GM19238 (cell line): ENCODE results near the gene CHD6.

Experiments
- DNase-seq: peaks from one replicate; pipeline ENCODE4 v3.0.0; 2011; ENCODE audit warnings: low spot score; ENCODE audit not compliant: insufficient read length

Gene CHD6

DNA sequence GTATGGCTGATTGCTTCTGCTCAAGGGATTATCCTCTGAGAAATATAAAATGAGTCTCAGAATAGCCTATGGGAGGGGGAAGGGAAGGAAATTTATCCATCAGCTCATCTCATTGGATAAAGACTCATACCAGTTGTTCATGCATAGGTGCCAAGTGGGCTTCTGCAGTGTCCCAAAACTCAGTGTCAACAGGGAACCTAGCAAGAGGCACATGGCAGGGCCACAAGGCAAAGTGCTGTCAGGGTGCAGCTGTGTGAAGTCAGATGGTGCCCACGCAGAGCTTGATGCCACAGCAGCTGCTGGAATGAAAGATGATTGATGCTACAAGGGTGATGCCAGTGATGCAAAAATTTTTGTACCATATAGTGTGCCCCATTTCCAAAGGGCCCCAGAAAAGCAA, 3.2 kb upstream of the CHD6 start:
- DNase-seq = no peak

- no peak for DNase-seq
These were observed 1.4 kb upstream of the CHD6 start for GRCh38 chr20:41619360-41620100.

- DNase-seq = no peak
These were observed 682 bp upstream of the CHD6 start for GRCh38 chr20:41618807-41619311.

DNA sequence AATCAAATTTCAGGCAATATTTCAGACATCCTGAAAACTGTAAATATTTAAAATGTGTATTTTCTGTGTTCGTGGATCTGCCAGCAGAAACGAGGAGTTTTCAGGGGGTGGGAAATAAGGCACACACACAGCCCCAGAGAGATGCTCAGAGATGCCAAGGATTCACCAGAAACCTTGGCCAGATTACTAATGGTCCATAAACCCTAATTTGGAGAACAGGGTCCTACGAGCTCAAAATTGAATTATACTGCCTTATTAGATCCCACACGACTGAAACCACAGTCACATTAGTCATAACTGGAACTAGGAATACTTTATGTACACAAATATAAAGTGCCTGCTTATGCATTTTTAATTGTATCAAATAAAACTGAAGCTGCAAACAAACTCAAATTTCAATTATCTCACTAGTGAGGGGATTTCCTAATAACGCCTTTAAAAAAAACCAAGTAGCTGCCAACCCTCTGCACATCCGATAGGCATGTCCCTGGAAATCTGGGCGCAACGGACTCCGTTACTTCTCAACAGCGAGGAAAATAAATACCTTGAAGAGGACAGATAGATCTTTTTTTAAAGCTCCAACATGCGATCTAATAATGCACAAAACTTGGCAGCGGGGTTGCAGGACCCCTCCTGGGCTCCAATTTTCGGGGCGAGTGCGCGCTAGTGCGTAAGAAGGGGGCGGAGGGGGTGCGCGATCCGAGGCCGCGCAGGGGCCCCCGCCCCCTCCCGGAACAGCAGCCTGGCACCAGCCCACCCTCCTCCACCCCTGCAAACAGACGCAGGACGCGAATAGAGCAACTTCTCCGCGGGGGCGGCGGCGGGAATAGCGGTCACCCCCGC, 897 bp downstream of the CHD6 start:
- DNase-seq = peak; percentile 31

DNA sequence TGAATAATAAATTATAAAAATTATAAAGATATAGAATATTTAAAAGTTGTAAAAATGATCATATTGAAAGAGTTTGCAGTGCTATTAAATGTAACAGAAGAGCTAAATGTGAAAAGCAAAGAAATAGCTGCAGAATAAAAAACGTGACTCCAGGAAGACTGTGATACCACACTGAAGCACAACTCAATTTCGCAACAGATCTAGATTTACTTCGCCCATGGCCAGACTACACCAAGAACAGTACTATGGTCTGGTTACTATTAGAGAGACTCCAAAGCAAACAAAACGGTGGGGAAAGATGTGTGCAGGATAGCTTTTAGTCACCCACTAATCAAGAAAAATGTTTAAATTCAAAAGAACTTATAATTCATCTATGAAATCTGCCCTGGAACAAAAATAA, 1.9 kb downstream of the CHD6 start:
- no peak for DNase-seq

DNA sequence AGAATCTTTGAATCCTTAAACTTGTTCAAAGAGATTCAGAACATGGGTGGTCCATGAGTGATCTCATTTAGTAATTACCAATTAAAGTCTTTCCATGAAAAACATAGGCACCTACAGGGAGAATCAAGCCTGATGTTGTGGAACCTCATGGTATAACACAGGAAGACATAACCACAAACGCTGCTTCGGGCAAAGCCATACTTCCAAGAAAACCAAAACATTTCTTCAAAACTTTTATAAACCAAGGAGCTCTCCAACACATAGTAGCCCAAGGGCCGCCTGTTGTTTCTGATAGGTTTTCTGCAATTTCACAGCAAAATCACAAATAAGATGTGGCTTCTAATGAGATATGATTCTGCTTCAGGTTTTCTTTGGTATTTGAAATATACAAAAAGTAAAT, 2.5 kb downstream of the CHD6 start:
- DNase-seq = no peak

GRCh38 chr20:41615110-41615509, 3.1 kb downstream of the CHD6 start:
- DNase-seq = no peak

DNA sequence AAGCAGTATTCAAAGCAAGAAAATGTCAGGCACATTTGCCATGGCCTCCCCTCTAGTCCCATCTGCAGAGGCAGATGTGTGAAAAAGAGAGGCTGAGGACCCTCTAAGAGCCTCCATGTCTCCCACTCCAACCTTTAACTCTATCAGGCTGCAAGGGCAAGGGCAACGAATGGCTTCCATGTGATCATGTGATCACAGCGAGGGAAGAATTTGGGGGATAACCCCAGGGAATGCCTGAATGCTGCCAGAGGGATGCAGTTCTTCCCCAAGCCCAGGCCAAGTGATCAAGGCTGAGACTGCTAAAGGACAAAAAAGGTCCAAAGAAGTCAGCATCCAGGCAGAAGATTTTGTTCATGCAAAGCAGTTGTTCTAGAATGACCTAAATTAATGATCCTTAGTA, 4.9 kb downstream of the CHD6 start:
- DNase-seq = no peak

DNA sequence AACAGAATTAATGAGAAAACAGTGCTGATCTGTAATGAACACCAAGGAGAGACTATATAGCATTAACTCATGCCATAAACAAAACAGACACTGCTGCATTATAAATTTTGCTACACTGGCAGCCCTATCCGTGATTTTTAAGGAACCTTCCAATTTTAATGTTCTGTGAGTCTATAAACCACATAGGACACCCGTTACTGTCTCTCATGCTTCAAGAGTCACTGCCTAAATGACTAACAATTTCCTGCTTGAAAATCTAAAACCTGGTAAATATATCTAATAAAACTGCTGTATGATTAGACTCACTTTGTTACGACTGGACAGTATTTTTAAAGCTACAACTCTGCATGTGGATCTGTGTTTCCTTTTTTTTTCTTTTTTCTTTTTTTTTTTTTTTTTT, 8.7 kb downstream of the CHD6 start:
- no peak for DNase-seq

- DNase-seq = no peak
These were observed 9.6 kb downstream of the CHD6 start for GRCh38 chr20:41608606-41609005.

DNA sequence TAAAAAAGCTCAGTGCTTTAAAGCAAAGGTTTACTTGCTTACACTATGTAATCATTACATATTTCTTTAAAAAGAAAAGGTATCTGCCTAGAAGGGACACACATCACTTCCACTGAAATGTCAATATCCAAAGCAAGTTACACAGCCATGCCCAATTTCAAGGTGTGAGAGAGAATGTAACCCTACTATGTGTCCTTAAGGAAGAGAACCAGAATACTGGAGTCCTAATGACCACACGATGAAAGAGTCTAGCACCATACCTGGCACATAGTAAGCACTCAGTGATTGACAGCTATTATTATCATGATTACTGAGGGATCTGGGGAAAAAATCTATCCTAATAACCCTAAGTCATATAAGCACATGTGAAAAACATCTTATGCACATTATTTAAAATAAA, 10.4 kb downstream of the CHD6 start:
- no peak for DNase-seq

DNA sequence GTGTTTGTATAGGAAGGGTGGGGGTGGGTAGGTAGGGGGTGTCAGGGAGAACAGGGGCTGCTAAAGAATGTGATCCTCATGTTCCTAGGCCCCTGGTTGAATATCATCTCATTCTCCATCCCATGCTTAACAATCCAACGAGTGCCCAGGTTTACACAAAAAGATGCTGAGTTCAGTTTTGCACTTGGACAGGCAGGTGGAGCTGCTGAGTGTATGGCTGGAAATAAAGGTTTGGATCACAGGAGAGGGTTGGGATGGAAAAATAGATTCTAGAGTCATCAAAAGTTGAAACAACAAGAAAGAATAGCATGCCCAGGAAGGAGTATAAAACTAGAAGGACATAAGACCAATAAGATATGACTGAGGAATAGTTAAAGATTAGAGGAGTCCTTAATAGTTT, 14.2 kb downstream of the CHD6 start:
- no peak for DNase-seq

GRCh38 chr20:41601742-41602141, 16.4 kb downstream of the CHD6 start:
- DNase-seq = no peak

DNA sequence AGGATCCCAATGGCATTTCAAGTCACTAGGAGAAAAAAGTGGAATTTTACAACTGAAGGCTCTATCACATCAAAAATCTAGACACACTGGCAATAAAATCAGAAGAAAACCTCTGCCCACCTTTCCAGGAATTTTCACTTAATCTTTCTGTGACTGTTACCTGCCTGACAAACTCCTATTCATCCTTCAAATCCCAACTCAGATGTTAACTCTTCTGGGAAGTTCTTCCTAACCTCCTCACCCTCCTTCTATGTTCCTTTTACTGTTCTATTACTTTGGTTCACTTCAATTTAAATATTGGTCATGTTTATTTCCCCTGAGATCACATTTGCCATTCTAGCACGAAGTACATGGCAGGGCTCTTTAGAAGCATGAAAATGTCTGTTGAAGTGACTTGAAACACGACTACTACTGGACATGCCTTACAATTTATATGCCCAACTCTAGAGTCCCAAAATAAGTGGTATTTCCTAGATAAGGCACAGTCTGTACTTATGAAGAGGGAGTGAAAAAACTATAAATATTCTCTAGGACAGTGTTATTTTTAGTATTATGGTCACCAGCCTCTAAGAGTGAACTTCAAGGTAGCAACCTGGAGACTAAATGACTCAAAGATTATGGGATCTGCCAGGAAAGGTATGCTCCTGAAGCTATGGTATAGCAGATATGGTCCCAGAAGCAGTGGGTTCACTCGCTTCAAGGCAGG, 17.1 kb downstream of the CHD6 start:
- no peak for DNase-seq

DNA sequence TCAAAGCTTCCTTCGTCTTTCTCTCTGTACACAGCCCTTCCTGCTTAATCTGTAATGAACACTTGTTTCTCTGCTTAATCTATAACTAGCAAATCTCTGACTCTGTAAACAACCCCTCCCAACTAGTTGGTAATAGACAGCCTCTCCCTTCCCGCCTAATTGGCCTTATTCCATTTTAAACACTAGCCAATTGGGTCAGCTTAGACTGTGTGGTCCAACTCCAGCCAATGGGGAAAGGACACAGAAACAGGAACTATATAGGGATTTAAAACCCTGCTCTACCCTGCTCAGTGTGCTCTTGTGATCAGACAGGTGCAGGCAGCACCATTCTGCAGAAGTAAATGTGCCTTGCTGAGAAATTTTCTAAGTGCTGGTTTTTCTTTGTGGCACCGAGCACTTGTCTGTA, 18.5 kb downstream of the CHD6 start:
- no peak for DNase-seq

- DNase-seq = no peak
These were observed 19.5 kb downstream of the CHD6 start for GRCh38 chr20:41598719-41599118.

DNA sequence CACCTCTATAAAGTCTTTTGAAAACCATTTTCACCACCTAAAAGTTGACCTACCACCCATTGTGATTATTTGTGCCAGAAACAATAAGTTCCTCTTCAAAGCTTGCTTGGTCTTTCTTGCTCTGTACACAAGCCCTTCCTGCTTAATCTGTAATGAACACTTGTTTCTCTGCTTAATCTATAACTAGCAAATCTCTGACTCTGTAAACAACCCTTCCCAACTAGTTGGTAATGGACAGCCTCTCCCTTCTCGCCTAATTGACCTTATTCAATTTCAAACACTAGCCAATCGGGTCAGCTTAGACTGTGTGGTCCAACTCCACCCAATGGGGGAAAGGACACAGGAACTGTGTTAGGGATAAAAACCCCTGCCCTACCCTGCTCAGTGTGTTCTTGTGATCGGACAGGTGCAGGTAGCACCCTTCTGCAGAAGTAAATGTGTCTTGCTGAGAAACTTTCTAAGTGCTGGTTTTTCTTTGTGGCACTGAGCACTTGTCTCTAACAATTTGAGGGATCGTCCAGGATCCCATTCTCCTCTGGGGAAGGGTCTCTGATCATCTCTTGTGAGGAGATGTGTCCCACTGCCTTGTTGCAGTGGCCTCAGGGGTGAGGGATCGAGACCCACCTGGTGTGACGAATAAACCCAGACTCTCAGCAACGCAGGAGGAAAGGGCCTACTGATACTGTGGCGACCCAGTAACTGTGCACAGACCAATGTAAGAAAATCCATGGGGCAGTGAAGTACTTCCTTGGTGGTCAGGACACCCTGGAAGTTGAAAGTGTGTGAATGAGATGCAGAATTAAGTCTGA, 23.5 kb downstream of the CHD6 start:
- DNase-seq = no peak

- DNase-seq = no peak
These were observed 25.5 kb downstream of the CHD6 start for GRCh38 chr20:41592516-41593216.

DNA sequence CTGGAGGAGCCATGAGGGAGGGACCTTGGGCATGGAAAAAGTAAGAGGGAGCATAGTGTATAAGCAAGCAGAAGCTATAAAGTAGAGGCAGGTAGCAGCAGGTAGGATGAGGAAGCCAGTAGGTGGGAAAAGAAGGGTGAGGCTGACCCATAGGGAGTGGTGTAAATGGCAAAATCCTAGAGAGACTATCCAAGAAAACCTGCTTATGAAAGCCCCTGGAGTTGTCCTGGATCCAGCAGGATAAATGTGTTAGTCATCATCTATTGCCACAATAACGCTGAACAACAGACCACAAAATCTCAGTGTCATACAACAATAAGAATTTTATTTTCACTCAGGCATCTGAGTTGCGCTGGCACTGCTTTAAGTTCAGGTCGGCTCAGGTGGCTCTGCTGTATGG, 30.2 kb downstream of the CHD6 start:
- DNase-seq = no peak

- DNase-seq = no peak
These were observed 30.7 kb downstream of the CHD6 start for GRCh38 chr20:41587523-41587922.

DNA sequence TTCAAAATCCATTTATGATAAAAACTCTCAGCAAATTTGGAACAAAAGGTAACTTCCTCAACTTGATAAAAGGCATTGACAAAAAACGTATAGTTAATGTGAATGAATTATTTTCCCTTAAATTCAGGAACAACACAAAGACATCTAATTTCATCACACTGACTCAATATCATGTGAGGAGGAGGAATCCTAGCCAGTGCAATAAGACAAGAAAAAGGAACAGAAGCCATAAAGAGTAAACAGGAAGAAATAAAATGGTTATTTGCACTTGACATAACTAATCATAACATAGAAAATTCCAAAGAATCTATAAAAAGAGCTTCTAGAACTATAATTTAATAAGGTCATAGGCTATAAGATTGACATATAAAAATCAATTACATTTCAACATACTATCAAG, 31.4 kb downstream of the CHD6 start:
- DNase-seq = no peak
